Measurements from ENCODE around the gene MDFI.

GRCh38 chr6:41608443-41609151, 29.7 kb upstream of the MDFI start:
- no peak for TF ChIP-seq EZH2 (IDR thresholded peaks at IDR 0.05)
- no peak for TF ChIP-seq POLR2AphosphoS5 (IDR thresholded peaks at IDR 0.05; ENCODE audit: borderline replicate concordance, low read depth, low read length)
- no peak for TF ChIP-seq FOXP2 (optimal IDR thresholded peaks at IDR 0.05; ENCODE audit: control extremely low read depth, extremely low read length, insufficient read depth)
